Measurements from ENCODE around the gene ADPRHL1.

ADPRHL1 gene

GRCh38 chr13:113470073-113470472, 16.8 kb upstream of the ADPRHL1 start:
- no peak for TF ChIP-seq CTCF (IDR thresholded peaks at IDR 0.05; ENCODE audit: low read depth, low read length)
- no peak overlapping the region for H3K4me3 ChIP-seq (ENCODE audit: low read depth, low read length)

- no peak overlapping the region for H3K4me3 ChIP-seq (ENCODE audit: low read depth, low read length)
- TF ChIP-seq CTCF (IDR thresholded peaks at IDR 0.05; ENCODE audit: low read depth, low read length): no peak
Measured at GRCh38 chr13:113469582-113469981, 16.3 kb upstream of the ADPRHL1 start.

GRCh38 chr13:113468472-113469201, 15.3 kb upstream of the ADPRHL1 start:
- TF ChIP-seq CTCF (IDR thresholded peaks at IDR 0.05; ENCODE audit: low read depth, low read length): no peak
- no peak overlapping the region for H3K4me3 ChIP-seq (ENCODE audit: low read depth, low read length)

- no peak for TF ChIP-seq CTCF (IDR thresholded peaks at IDR 0.05; ENCODE audit: low read depth, low read length)
- H3K4me3 ChIP-seq (ENCODE audit: low read depth, low read length): no peak overlapping the region
Measured at GRCh38 chr13:113468029-113468428, 14.7 kb upstream of the ADPRHL1 start.

- H3K4me3 ChIP-seq (ENCODE audit: low read depth, low read length): no peak overlapping the region
- TF ChIP-seq CTCF (IDR thresholded peaks at IDR 0.05; ENCODE audit: low read depth, low read length): no peak
Measured at GRCh38 chr13:113466383-113466782, 13.1 kb upstream of the ADPRHL1 start.

- TF ChIP-seq CTCF (IDR thresholded peaks at IDR 0.05; ENCODE audit: low read depth, low read length): no peak
- H3K4me3 ChIP-seq (ENCODE audit: low read depth, low read length): no peak overlapping the region
Measured at GRCh38 chr13:113465300-113465699, 12.0 kb upstream of the ADPRHL1 start.

GRCh38 chr13:113464476-113464875, 11.2 kb upstream of the ADPRHL1 start:
- no peak for TF ChIP-seq CTCF (IDR thresholded peaks at IDR 0.05; ENCODE audit: low read depth, low read length)
- no peak overlapping the region for H3K4me3 ChIP-seq (ENCODE audit: low read depth, low read length)
